Neural cell (in vitro differentiated cells): Measurements from ENCODE around the gene APOBEC2. TPM values are rescaled to one million over a fixed set of nuclear protein-coding genes. Genes with fewer than 3 reads are reported as not detected.

ENCODE experiments used
- polyA plus RNA-seq: library from polyadenylated mRNA; depleted of rRNA; stranded (reverse); fragments of >200 nt; gene quantifications from 2 replicates; pipeline ENCODE4 v1.2.3, GENCODE V29; 2014

Gene APOBEC2
- polyA plus RNA-seq, 1 donor from 2014 or later, result not detected

Other genes with a start within 250 kb of the APOBEC2 start
- gene UNC5CL, start 14.0 kb upstream of the APOBEC2 start, polyA plus RNA-seq, result 1.0 and 2.6 TPM in 2 replicates
- gene TSPO2, start 10.7 kb upstream of the APOBEC2 start, polyA plus RNA-seq, result not detected in 2 replicates
- gene OARD1, start 19.2 kb downstream of the APOBEC2 start, polyA plus RNA-seq, result 38.7 and 41.7 TPM in 2 replicates
- gene NFYA, start 19.8 kb downstream of the APOBEC2 start, polyA plus RNA-seq, result 17.1 and 22.1 TPM in 2 replicates
- gene TREML1, start 101.1 kb downstream of the APOBEC2 start, polyA plus RNA-seq, result not detected in 2 replicates
- not detected in 2 replicates for gene TREM2, start 109.9 kb downstream of the APOBEC2 start, polyA plus RNA-seq
- gene TREML2, start 147.9 kb downstream of the APOBEC2 start, polyA plus RNA-seq, result not detected in 2 replicates
- not detected in 2 replicates for gene TREML4, start 175.1 kb downstream of the APOBEC2 start, polyA plus RNA-seq
- gene TREM1, start 233.5 kb downstream of the APOBEC2 start, polyA plus RNA-seq, result not detected in 2 replicates